GM19238 (cell line): Measurements from ENCODE around the gene TCF25.
"Not testable (repeated sequence)": the region's sequence is repeated elsewhere in the genome, so short reads cannot be mapped to it uniquely, and the experiment has no call there.

Source experiments
- DNase-seq: peaks from one replicate; pipeline ENCODE4 v3.0.0; 2011; ENCODE audit warnings: low spot score; ENCODE audit not compliant: insufficient read length

The TCF25 gene

GRCh38 chr16:89918453-89919347, 45.3 kb downstream of the TCF25 start, which contains the start of gene MC1R:
Gene MC1R, plus strand, starts transcription at chr16:89918862. Its CDS starts 397 bp downstream, at chr16:89919259.
- DNase-seq, result peak; percentile 50

- no peak for DNase-seq
These were observed 46.4 kb downstream of the TCF25 start for GRCh38 chr16:89919535-89920406.

GRCh38 chr16:89920723-89921122, 47.3 kb downstream of the TCF25 start:
- no peak for DNase-seq

- DNase-seq, result no peak
These were observed 47.8 kb downstream of the TCF25 start for GRCh38 chr16:89921131-89921701.

- DNase-seq, result no peak
These were observed 48.5 kb downstream of the TCF25 start for GRCh38 chr16:89921702-89922476.

- no peak for DNase-seq
These were observed 49.1 kb downstream of the TCF25 start for GRCh38 chr16:89922477-89922883.

GRCh38 chr16:89922884-89923639, 49.7 kb downstream of the TCF25 start, which contains the start of gene TUBB3:
Gene TUBB3, plus strand, starts transcription at chr16:89923342. Its CDS starts 60 bp downstream, at chr16:89923402.
- DNase-seq, result peak; percentile 71

GRCh38 chr16:89923640-89924296, 50.4 kb downstream of the TCF25 start:
- DNase-seq, result no peak

GRCh38 chr16:89924297-89924924, 51.0 kb downstream of the TCF25 start:
- no peak for DNase-seq

GRCh38 chr16:89924925-89925307, 51.5 kb downstream of the TCF25 start:
- no peak for DNase-seq

- no peak for DNase-seq
These were observed 52.2 kb downstream of the TCF25 start for GRCh38 chr16:89925596-89926079.

GRCh38 chr16:89931305-89931896, 58.0 kb downstream of the TCF25 start:
- DNase-seq, result no peak

- DNase-seq, result no peak
These were observed 58.6 kb downstream of the TCF25 start for GRCh38 chr16:89931964-89932363.

GRCh38 chr16:89934019-89934418, 60.6 kb downstream of the TCF25 start:
- not testable (repeated sequence) for DNase-seq

- no peak for DNase-seq
These were observed 61.5 kb downstream of the TCF25 start for GRCh38 chr16:89934611-89935553.

- not testable (repeated sequence) for DNase-seq
These were observed 62.2 kb downstream of the TCF25 start for GRCh38 chr16:89935620-89936019.

GRCh38 chr16:89936034-89936433, 62.6 kb downstream of the TCF25 start:
- no peak for DNase-seq
